GM12801 (cell line): ENCODE results near the gene EVL.

Source experiments
- CTCF ChIP-seq: IDR thresholded peaks from one replicate; pipeline ENCODE4 v1.5.1; 2011; ENCODE audit warnings: control low read depth; ENCODE audit not compliant: insufficient read length; ENCODE audit errors: extremely low read depth

Gene EVL

GRCh38 chr14:100146531-100147091 is 81.4 kb downstream of the EVL start:
- no peak for TF ChIP-seq CTCF

GRCh38 chr14:100147181-100147631 is 82.0 kb downstream of the EVL start:
- TF ChIP-seq CTCF: no peak

DNA sequence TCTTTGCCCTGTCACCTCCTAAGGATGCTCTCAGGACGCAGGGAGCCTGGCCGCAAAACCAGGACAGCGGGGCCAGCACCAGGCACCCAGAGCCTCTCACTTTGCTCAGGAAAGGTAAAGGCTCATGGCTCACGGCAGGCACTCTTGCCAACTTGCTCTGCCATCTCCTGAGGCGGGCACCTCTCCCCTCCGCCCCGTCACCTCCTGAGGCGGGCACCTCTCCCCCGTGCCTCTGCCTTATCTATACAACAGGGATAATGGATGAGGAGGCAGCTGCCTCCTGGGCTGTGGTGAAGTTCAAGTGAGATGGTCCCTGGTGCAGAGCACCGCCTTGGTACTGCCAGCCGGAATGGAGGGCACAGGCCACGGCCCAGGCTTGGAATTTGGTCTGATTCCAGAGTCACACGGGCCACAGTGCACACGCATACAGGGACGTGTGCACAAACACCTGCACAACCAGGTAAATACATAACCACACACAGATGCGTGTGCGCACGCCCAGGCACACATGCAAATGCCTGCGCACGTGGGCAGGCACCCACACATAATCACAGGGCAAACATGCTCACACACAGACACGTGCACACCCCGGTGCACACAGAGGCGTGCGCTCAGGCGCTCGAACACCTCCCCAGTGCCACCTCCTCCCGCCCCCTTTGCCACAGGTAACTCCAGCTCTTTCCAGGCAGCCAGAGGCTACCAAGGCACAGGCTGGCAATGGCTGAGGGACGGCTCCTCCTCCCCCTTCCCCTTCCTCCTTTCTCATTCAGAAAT is 82.7 kb downstream of the EVL start:
- no peak for TF ChIP-seq CTCF

DNA sequence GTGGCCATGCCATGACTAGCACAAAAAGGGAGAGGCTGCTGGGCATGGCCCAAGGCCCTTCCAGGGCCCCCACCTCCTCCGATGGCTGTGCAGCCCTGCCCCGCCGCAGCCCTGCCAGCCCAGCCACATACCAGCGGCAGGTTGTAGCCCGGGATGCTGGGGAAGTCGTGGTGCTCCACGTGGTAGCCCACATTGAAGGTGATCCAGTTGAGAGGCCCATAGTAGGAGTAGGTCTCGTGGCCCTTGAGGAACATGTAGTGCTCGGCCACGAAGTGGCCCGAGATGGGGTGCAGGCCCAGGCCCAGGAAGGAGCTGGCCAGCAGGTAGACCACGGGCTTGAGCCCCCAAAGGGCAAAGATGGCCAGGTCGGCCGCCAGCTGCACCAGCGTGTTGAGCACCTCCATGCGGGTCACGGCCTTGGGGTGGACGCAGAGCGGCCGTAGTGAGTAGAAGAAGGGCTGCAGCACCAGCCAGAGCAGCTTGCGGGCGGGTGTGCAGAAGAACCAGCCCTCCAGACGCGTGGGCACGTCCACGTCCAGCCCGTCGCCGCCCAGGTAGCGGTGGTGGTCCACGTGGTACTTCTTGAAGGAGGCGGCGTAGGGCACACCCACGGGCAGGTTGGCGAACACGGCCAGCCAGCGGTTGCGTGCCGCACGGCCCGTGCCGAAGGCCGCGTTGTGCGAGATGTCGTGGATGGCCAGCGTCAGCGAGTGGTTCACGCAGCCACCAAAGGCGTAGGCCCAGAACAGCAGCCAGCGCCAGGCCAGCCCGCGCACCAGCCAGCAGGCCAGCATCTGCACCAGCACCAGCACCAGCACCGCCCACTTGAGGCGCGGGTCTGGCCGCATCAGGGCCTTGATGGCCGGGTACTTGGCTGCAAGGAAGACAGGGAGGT is 83.9 kb downstream of the EVL start:
- TF ChIP-seq CTCF: no peak

DNA sequence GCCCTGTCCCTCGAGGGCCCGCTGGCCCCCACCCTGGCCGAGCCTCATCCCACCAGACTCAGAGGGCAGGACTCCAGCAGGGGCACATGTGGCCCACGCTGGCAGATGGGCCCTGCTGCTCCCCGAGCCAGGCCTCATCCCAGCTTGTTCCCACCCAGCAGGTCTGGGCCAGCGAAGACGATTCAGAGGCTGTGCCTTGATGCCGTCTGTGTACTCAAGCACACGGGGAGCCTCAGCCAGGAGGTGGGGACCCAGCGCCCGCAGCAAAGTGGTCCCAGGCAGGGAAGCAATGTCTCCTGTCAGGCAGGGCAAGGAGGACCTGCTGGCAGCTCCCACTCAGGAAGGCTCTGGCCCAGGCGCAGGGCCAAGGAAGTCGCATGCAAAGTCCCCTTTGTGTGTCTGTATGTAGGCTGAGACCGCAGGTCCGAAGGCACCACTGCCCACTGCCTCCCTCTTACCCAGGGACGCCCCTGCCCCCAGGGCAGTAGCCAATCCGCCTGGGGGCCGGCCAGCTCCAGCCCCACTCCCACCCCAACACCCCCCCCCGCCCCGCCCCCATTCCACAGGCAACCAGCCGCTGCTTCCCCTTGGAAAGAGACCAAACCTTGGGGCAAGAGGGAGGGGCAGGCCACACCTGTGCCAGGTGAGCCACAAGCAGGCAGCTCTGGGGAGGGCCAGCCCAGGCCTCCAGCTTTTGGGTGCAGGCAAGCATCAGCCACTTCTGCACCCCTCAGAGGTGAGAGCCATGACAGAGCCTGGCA is 84.8 kb downstream of the EVL start:
- no peak for TF ChIP-seq CTCF

- no peak for TF ChIP-seq CTCF
Observed at GRCh38 chr14:100150932-100151587, 85.8 kb downstream of the EVL start.
